NOMO-1 (cell line): ENCODE results near the gene ARL4C.
A peak's percentile ranks its signal among the peaks of the same experiment; 100 is the strongest.

Experiments
- DNase-seq, 2 experiments: peaks; one replicate each; lab custom pipeline; 2025; ENCODE audit not compliant: unreplicated experiment in 2 of 2; lab: John Stamatoyannopoulos, UW

Gene ARL4C

DNA sequence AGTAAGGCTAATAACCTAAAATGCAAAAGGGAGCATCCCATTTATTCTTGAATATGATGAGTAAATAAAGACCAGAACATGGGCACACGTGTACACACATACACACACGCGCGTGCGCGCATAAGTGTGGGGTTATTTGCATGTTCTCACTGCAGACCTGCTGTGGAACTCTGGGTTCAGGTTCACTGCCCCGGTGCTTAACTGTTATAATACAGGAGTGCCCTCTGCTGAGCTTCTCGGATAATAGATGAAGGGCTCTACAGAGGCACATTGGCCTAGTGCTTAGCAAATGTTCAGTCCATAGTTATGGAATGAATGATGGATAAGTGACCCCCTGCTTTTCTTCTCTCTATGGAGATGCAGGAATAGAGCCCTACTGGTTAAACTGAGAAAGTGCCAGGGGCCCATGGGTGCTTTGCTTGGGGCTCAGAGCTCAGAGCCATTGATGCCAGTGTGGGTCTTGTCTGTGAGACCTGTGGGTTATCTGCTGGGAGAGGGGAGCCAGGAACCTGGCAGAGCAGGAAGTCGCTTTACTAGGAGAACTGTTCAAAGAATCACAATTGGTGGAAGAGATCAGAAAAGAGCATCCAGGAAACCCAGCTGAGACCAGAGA, 3.6 kb upstream of the ARL4C start:
- DNase-seq, result peak; percentile 33 to 57

DNA sequence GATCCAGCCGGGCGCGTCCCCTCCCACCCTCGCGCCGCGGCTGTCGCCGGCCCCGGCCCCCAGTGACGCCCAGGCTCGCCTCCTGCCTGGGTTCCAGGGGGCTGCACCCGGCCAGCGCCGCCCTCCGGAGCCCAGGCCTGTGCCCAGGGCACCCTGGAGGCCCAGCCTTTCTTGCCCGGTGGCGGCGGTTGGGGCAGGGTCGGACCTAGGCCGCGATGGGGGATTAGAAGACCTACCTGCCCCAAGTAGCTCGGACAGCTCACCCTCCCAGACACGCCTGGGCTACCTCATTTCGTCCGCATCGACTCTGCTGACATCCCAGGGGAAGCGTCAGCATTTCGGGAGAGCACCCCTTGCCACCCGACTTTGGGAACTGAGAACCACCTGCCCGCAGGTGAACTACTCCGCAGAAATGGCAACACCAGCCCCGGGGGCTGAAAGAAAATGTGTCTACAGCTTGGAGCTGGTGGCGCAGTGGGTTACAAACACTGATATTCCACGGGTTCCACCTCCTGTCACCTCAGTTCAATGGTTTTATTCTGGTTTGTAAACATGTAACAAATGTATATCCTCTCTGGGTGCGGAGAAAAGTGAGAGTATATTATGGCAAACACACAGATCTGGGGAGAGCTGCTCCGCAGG, 834 bp upstream of the ARL4C start:
- DNase-seq, result no peak

GRCh38 chr2:234496055-234496834, 636 bp downstream of the ARL4C start:
- peak; percentile 35 to 36 for DNase-seq

DNA sequence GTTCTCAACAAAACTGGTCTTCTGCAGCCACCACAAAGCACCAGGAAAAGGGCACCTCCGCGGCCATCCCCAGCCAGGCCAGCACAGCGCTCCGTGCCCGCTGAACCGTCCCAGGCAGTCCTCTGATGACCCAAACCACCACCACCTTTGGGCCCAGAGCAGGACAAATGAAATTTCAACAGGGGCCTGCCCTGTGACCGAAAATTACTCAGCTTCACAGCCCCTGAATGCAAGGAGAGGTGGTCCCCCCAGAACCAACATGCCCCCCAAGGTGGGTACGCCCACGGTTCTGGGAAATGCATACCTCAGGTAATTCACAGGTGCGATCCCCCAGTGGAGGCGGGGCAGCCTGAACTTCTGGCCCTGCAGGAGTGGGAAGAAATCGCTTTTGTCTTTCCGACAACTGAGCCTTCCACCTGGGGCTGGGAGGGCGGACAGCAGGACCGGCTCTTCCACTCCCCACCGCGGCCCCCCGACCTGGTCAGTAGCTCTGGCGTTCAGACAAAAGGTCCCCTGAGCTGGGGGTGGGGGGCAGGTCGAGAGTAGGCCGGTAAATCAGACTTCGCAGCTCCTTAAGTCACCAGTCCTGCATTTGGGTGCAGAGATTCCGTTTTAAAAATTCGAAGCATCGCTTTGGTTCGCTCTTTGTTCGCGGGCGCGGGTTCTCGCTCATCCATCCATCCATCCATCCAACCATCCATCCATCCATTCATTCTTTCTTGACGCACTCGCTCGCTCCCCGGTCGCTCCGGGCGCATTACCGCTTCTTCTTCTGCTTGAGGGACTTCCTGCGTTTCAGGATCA, 1.4 kb downstream of the ARL4C start:
- no peak for DNase-seq

DNA sequence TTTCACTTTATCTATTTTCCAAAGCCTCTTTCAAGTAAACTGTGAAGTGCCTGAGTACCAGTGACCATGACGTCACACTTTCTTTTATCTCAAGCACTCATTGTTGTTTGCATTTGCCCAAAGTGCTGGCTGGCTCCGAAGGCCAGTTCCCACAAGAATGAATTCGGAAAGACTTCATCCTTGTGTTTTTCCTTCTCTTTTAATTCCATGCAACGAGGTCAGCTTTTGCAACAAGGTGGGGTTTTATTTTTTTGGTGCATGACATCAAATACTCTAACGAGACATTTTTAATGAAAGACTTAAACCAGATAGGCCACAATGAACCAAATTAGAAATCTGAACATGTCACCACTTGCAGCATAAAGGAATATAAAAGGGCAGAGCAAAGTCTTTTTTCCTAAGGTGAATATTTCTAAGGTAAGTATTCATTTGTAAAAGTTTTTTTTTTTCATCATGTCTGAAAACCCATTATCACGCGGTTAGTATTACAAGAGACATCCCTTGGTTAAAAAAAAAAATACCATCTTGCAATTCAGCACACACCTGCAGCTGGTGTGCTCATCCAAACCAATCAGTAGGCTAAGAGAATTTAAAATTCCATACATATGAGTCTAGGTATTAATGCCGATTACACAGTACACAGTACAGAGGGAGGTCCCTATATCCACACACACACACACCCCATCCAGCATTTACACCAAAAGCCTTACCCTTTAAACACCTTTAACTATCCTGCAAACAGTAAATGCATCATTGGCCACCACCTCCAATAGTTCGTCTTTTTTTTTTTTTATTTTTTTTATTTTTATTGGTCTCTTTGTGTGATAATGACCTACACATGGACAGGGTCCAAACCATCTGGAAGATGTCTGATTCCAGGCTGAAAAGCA, 2.3 kb downstream of the ARL4C start:
- no peak for DNase-seq

GRCh38 chr2:234493796-234494195, 3.1 kb downstream of the ARL4C start:
- DNase-seq, result no peak

DNA sequence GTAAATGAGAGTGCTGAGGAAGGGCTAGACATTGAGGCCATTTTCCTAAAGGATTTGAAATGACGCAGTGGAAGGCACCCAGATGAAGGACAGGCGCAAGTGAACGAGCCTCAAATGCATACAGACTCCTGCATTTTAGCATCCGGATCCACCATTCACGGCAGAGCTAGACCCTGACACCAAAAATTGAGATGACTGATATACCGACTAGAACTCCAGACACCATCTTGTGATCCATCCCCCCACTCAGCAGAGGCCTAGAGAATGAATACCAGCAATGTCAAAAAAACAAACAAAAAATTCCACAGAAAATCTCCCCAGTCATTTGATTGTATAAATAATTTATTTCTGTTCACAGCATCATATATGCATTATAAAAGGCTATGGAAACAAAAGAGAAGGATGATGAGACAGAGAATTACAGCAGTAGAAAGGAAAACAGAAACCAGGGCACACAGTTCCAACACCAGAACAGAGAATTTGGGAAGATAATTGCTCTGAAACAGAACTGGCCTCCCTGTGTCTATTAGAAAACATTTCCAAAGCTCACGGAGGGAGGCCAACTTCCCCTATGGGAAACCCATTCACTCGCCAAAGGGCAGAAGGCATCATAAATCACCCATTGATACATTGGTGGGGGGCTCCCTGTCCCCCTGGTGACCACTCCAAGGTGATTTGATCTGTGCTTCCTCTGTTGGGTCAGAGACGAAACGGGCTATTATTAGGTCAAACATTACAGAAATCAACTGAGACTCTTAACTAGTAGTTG, 4.0 kb downstream of the ARL4C start:
- DNase-seq, result no peak

DNA sequence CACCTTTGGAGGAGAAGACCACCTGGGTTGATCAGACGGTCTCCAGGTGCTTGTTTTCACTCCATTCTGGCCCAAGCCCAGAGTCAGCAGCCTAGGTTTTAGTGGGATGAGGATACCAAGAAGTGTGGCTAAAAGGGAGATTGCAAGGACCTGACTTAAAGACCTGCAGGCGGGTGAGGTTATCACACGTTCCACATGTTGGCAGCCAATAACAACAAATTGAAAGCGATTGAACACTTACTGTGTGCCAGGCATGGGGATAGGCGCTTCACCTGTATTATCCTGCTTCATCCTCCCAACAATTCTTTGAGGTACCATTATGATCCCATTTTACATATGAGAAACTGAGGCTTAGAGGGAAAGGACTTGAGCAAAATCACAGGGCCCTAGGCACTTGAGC, 5.0 kb downstream of the ARL4C start:
- DNase-seq, result no peak

GRCh38 chr2:234491281-234491680, 5.6 kb downstream of the ARL4C start:
- DNase-seq, result peak in 1 of 2 experiments; percentile 69

DNA sequence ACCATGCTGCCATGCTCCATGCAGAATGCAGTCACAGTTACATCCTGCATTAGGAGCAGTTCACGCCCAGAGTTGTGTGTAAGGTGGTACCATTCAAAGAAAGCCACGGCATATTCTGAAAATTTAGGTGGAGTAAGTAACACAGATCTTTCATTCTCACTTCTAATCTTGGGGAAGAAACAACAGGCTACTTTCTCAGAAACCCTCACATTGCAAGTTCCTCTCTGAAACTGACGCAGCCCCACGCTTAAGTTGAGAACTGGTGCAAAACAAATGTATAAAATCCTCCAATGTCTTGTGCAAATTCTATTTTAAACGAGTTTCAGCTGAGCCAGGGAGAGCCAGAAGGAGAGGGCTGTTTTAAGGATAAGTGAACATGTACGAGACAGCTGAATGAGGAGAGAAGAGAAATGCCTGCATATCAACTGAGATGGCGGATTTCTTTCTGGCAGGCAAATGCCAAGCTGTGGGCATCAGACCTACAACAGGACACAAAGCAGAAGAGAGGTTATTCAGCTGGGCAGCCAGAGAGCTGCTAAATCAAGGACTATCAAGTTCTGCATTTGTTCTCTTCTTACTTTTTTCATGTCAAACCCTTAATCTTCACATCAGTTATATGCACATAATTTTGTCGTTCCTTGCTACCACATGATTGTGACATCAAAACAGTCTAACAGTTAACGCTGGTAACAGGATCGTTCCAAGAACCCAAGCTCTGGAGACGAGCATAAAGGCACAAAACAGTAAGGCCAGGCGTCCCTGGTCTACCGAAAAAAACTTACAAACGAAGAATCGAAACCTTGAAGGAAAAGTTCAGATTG, 6.4 kb downstream of the ARL4C start:
- DNase-seq, result peak in 1 of 2 experiments; percentile 69

DNA sequence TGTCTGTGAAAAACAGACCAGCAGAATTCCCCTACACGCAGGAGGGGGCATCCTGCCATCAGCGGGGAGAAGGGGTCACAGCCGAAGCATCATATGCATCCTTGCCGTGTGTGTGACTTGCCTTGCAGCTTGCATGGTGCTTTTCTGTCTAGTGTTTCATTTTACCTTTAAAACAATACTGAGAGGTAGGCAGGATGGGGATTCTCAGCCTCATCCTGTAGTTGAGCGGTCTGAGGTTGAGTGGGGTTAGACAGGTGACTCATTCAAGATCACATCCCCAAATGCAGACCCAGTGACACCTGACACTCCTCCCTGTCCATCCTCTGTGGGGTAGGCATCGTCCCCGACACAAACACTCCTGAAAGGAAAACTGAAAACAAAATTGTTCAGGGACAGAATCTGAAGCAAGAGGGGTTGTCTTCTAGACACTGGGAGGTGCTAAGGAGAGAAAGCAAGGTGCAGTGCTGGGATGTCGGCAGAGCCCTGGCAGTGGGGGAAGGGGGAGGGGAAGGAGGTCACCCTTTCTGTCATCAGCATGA, 7.9 kb downstream of the ARL4C start:
- DNase-seq, result no peak

- DNase-seq, result peak in 1 of 2 experiments; percentile 4
Measured at GRCh38 chr2:234488486-234488885, 8.4 kb downstream of the ARL4C start.

DNA sequence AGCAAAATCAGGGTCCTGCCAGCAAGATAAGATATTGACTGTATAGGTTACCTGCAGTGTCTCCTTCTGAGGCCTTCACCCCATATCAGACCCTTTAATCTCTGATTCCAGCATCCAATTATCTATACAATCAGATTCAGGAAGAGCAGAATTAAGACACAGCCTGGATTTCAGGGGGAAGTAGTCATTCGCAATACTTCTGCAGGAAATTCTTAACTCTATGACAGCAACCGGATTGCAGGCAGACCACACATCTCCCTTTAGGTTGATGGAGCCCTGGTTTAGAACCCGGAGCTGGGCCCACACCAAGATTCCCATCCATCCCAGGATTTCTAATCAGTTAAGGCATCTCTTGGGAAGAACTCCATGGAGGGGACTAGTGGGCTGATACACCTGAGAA, 9.5 kb downstream of the ARL4C start:
- peak in 1 of 2 experiments; percentile 15 for DNase-seq

- DNase-seq, result peak; percentile 67 to 94
Measured at GRCh38 chr2:234483568-234484251, 13.2 kb downstream of the ARL4C start.

DNA sequence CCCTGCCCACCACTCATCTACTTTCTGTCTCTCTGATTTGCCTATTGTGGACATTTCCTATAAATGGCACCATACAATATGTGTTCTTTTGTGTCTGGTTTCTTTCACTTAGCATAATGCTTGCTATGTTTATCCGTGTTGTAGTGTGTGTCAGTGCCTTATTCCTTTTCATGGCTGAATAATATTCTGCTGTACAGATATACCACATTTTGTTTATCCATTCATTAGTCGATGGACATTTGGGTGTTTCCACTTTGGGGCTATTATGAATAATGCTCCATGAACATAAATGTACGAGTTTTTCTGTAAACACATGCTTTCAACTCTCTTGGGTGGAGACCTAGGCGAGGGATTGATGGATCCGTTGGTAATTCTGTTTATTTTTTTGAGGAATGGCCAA, 15.6 kb downstream of the ARL4C start:
- DNase-seq, result no peak

- no peak for DNase-seq
Measured at GRCh38 chr2:234480337-234480736, 16.5 kb downstream of the ARL4C start.

- no peak for DNase-seq
Measured at GRCh38 chr2:234479465-234479864, 17.4 kb downstream of the ARL4C start.
